GM04503 (cell line): ENCODE results near the gene PRKAG2.

Experiments used
- DNase-seq: peaks from one replicate; pipeline ENCODE4 v3.0.0-alpha.2; 2012; ENCODE audit warnings: low read depth

The PRKAG2 gene

GRCh38 chr7:151900986-151901621 lies 24.2 kb upstream of the PRKAG2 start:
- DNase-seq: peak; percentile 11

- no peak for DNase-seq
Measured at GRCh38 chr7:151900591-151900985, 23.7 kb upstream of the PRKAG2 start.

GRCh38 chr7:151899513-151900360 lies 22.8 kb upstream of the PRKAG2 start:
- DNase-seq: no peak

- DNase-seq: no peak
Measured at GRCh38 chr7:151897951-151898686, 21.2 kb upstream of the PRKAG2 start.

- no peak for DNase-seq
Measured at GRCh38 chr7:151897161-151897731, 20.3 kb upstream of the PRKAG2 start.

- DNase-seq: no peak
Measured at GRCh38 chr7:151896486-151896885, 19.6 kb upstream of the PRKAG2 start.

GRCh38 chr7:151896086-151896485 lies 19.2 kb upstream of the PRKAG2 start:
- DNase-seq: no peak

GRCh38 chr7:151895631-151896031 lies 18.7 kb upstream of the PRKAG2 start:
- DNase-seq: no peak

GRCh38 chr7:151895008-151895630 lies 18.2 kb upstream of the PRKAG2 start:
- DNase-seq: no peak

- no peak for DNase-seq
Measured at GRCh38 chr7:151894111-151895007, 17.4 kb upstream of the PRKAG2 start.

- DNase-seq: no peak
Measured at GRCh38 chr7:151893405-151893923, 16.5 kb upstream of the PRKAG2 start.

- DNase-seq: no peak
Measured at GRCh38 chr7:151891753-151892152, 14.8 kb upstream of the PRKAG2 start.

GRCh38 chr7:151891182-151891581 lies 14.3 kb upstream of the PRKAG2 start:
- no peak for DNase-seq

- no peak for DNase-seq
Measured at GRCh38 chr7:151890355-151891004, 13.6 kb upstream of the PRKAG2 start.

- no peak for DNase-seq
Measured at GRCh38 chr7:151889406-151890354, 12.8 kb upstream of the PRKAG2 start.

- DNase-seq: no peak
Measured at GRCh38 chr7:151888079-151889067, 11.5 kb upstream of the PRKAG2 start.

GRCh38 chr7:151886783-151887182 lies 9.9 kb upstream of the PRKAG2 start:
- DNase-seq: no peak

GRCh38 chr7:151885202-151885580 lies 8.3 kb upstream of the PRKAG2 start:
- no peak for DNase-seq
